Activated T-cell treated with anti-CD3 and anti-CD28 coated beads for 1 hour (primary cell): ENCODE measurements around the gene CNNM2.
"Not testable (repeated sequence)": the region's sequence is repeated elsewhere in the genome, so short reads cannot be mapped to it uniquely, and the experiment has no call there.

ENCODE experiments used
- DNase-seq: peaks from one replicate; pipeline ENCODE4 v3.0.0-alpha.2; 2020; ENCODE audit warnings: low read depth

CNNM2 gene

DNA sequence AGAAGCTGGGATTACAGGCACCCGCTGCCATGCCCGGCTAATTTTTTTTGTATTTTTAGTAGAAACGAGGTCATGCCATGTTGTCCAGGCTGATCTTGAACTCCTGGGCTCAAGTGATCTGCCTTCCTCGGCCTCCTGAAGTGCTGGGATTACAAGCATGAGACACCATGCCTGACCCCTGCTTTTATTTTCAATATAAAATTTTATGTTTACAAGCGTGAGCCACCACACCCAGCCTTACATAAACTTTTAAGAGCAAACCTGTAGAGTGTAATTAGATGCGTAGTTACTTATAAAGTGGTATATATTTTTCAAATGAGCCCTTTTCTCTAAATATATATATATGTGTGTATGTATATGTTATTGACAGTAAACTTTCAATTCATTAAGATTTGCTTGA is 8.7 kb downstream of the CNNM2 start:
- no peak for DNase-seq

DNA sequence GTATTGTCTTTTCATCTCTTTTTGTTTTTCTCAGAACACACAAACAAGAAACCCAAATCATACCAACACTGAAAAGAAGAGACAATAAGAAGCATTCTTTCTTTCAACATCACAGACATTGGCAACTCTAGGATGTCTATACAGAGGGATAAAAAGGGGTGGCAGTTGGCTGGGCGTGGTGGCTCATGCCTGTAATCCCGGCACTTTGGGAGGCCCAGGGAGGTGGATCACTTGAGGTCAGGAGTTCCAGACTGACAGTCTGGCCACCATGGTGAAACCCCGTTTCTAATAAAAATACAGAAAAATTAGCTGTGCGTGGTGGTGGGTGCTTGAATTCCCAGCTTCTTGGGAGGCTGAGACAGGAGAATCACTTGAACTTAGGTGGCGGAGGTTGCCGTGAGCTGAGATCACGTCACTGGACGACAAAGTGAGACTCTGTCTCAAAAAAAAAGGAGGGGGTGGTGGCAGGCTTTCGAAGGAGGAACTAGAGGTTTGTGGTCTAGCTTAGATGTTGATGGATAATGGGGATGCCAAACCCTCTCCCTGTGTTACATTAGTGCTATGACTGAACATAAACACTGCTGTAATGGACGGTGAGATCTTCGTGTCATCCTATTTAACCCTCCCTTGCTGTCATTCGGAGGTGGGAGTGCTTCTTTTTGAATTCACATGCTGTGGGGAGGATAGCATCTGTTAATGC is 9.4 kb downstream of the CNNM2 start:
- DNase-seq, result no peak

- DNase-seq, result not testable (repeated sequence)
Measured at GRCh38 chr10:102928442-102928841, 10.3 kb downstream of the CNNM2 start.

DNA sequence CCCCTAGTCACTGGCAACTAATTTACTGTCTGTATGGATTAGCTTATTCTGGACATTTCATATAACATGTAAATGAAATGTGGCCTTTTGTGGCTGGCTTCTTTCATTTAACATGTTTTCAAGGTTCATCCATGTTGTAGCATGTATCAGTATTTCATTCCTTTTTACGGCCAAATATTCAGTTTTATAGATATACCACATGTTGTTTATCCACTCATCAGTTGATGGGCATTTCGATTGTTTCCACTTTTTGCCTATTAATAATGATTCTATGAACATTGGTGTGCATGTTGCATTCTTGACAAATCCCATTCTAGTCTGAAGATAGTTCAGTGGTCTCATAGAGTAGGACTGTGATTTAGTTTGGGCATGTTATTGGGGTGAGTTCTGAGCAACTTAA is 12.6 kb downstream of the CNNM2 start:
- no peak for DNase-seq

GRCh38 chr10:102931643-102932042 is 13.5 kb downstream of the CNNM2 start:
- DNase-seq, result no peak

DNA sequence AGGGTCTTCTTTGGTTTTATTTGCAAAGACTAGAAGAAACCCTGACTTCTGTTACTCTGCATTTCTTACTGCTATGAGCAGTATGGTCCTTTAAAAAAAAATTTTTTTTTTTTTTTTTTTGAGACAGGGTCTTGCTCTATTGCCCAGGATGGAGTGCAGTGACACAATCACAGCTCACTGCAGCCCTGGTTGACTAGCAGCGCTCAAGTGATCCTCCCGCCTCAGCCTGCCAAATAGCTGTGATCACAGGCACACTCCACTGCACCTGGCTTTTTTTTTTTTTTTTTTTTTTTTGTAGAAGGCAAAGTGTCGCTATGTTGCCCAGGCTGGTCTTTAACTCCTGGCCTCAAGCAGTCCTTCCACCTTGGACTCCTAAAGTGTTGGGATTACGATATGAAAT is 17.4 kb downstream of the CNNM2 start:
- no peak for DNase-seq

- DNase-seq, result no peak
Measured at GRCh38 chr10:102935939-102936605, 18.0 kb downstream of the CNNM2 start.

GRCh38 chr10:102941401-102941800 is 23.3 kb downstream of the CNNM2 start:
- DNase-seq, result no peak

GRCh38 chr10:102945449-102945848 is 27.4 kb downstream of the CNNM2 start:
- no peak for DNase-seq

DNA sequence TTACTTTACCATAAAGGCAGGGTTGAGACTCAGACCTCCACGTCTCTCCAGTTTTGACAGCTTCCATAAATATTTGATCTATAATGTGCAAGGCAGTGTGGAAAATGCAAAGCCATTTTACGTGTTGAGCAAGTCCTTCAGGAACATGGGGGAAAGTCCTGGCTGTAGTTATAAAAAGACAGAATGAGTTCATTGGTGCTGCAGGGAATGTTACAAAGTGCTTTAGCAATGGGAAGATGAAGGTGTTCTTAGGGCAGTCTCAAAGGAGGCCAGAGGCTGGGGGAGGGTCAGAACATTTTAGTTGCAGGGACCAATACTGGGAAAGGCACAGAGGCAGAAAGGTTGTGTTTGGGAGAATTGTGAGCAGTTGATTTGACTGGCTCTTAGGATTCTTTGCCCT is 27.9 kb downstream of the CNNM2 start:
- DNase-seq, result no peak

GRCh38 chr10:102946992-102947391 is 28.9 kb downstream of the CNNM2 start:
- DNase-seq, result no peak

DNA sequence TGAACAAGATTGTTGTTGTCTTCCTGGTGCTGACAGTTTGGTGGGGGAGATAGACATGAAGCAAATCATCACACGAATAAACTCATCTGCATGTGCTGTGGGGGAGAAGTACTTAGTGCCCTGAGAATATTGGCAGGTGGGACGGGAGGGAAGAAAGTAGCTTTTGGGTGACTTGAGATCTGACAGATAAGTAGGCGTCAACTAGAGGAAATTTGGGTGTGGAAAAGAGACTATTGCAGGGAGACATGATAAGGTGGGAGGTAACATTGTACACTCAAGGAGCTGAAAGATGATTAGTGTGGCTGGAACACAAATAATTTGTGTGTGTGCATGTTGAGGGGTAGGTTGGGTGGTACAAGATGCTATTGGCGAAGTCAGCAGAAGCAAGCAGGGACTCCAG is 30.1 kb downstream of the CNNM2 start:
- DNase-seq, result no peak

- DNase-seq, result no peak
Measured at GRCh38 chr10:102948786-102949185, 30.7 kb downstream of the CNNM2 start.

DNA sequence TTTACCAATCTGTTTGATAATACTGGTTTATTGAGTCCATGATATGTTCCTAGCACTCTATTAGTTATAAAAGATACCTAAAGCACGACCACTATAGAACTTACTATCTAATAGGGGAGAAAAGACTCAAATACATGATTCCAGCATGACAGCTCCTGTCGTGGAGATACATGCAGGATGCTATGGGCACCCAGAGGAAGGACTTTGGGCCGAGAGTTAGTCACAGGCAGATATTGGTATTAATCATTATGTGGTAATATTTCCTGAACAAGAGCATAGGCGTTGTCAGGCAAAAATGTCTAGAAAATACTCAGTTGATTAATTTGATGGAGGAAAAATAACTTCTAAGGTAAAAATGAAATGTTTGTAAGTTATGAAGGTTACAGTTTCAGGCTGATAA is 31.8 kb downstream of the CNNM2 start:
- no peak for DNase-seq

DNA sequence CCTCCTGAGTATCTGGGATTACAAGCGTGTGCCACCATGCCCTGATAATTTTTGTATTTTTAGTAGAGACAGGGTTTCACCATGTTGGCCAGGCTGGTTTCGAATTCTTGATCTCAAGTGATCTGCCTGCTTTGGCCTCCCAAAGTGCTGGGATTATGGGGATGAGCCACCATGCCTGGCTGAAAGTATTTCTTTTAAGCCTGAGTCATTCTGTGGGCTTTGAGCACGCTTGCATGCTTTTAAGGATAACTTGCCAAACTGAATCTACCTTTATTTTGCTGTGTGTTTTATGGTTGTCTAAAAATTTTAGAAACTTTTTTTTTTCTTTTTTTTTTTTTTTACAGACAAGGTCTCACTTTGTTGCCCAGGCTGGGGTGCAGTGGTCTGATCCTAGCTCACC is 33.2 kb downstream of the CNNM2 start:
- DNase-seq, result no peak

GRCh38 chr10:102959360-102959759 is 41.3 kb downstream of the CNNM2 start:
- no peak for DNase-seq

GRCh38 chr10:102960157-102960556 is 42.1 kb downstream of the CNNM2 start:
- DNase-seq, result no peak

DNA sequence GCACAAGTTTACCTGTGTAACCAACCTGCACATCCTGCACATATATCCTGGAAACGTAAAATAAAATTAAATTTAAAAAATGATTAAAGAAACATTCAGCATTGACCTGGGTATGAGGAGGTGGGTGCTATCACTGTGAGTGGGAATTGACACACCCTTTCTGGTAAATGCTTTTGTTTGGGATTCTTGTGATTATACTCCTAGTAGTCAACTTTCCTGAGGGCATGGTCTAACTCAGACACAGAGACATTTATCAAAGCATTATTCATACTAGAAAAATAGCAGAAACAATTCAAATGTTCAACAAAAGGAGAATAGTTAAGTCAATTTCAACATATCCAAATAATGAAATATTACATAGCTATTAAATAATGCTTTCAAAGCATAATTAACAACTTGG is 44.2 kb downstream of the CNNM2 start:
- no peak for DNase-seq

DNA sequence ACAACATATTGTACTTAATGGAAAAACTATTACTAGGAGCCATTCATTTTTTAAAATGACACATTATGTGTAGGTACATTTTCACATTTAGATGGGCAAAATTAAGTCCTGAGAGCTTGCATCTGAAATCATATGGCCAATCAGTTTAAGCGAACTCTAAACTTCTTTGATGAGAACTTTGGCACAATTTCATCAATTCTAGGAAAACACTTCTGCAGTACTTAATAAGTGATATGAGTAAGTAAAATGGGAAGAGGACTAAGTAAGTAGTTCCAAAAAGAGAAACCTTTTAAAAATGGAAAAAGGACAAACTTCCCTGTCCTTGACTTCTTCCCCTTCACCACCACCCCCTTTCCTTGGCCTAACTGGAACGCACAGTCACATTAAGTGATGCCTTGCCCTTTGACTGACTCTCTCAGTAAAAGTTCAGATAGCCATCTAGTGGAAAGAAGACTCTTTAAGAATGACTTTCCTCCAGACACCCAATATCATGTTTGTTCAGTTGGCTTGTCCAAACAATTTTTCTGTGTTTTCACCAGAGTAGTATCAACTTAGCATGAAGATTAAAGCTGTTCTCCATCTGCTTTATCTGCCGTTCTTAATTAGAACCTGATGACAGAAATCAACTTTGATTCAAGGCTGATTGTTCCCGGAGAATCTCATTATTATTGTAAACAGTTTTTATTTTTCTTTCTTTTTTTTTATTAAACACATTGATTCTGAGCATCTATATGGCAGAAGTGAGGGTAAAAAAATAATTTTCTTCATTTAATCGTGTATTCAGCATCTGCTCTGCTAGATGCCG is 45.1 kb downstream of the CNNM2 start:
- DNase-seq, result no peak

GRCh38 chr10:102963756-102964025 is 45.6 kb downstream of the CNNM2 start:
- no peak for DNase-seq

- DNase-seq, result not testable (repeated sequence)
Measured at GRCh38 chr10:102964064-102964463, 46.0 kb downstream of the CNNM2 start.

DNA sequence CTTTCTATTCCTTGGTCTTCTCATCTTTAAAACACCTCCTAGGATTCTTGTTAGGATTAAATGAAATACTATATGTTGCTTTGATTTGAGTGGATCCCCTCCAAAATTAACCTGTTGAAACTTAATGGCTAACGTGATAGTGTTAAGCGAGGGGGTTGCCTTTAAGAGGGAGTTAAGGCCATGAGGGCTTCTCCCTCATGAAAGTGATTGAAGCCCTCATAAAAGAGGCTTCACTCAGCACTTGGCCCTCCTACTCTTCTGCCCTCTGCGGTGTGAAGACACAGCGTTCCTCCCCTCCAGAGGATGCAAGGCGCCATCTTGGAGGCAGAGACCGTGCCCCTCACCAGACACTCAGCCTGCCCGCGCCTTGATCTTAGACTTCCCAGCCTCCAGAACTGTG is 46.6 kb downstream of the CNNM2 start:
- DNase-seq, result no peak

DNA sequence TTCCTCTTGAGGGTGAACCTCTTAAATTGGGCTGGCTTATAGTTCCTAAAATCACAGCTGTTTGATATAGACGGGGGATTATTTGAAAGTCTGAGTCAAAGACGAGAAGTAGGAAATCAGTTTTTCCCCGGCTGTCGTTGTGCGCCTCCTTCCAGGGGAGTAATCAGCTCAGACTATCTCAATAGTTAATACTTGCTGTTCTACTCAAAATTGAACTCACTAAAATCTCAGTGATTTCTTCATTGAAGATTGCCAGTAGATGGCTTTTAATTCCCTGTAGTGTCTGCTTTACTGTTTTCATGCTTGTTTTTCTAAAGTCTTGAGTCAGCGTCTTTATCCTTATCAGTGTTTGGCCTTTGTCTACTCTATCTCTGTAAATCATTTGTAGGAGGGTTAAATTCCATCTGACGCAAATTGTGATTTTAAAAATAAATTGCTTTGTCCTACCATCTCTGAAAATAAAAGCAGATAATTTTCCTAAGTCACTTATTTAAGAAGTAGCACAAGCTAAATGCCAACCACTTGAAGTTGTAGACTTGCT is 47.3 kb downstream of the CNNM2 start:
- DNase-seq, result no peak
